GM23248 (cell line): Measurements from ENCODE around the gene IL17REL.

Experiments used
- EZH2 ChIP-seq: fragments of 200-600 bp; sonication (generic); IDR thresholded peaks from 2 replicates; pipeline ENCODE4 v1.6.1; 2018; ENCODE audit warnings: antibody characterized with exemption, mild to moderate bottlenecking; ENCODE audit not compliant: insufficient read depth, poor library complexity, severe bottlenecking
- EZH2phosphoT487 ChIP-seq: fragments of 200-600 bp; sonication (generic); IDR thresholded peaks from 2 replicates; pipeline ENCODE4 v1.6.1; 2018; ENCODE audit warnings: antibody characterized with exemption, moderate library complexity, mild to moderate bottlenecking, low read depth; ENCODE audit not compliant: insufficient read depth

GRCh38 chr22:49996518-49997250, 15.9 kb downstream of the IL17REL start:
- TF ChIP-seq EZH2phosphoT487, result no peak
- no peak for TF ChIP-seq EZH2
